H1 (cell line): Measurements from ENCODE around the gene PRPF6. TPM values are rescaled to one million over a fixed set of nuclear protein-coding genes. Genes with fewer than 3 reads are reported as not detected.

ENCODE experiments used
- ASH2L ChIP-seq: fragments of 200-600, 300-600 bp; sonication (generic); IDR thresholded peaks from one replicate; pipeline ENCODE4 v1.7.1; 2017; ENCODE audit warnings: low read length
- HDAC2 ChIP-seq, 2 experiments: fragments of 300-600 bp in 1 of 2; sonication (generic) in 1 of 2; IDR thresholded peaks; 2 replicates each; pipeline ENCODE4 v1.6.1; 2011 to 2012; ENCODE audit warnings: low read depth in 2 of 2, low read length in 2 of 2, mild to moderate bottlenecking in 2 of 2, moderate library complexity in 2 of 2, borderline replicate concordance in 1 of 2, inconsistent platforms in 1 of 2
- JUN ChIP-seq: IDR thresholded peaks from 2 replicates; pipeline ENCODE4 v1.6.1; 2011; ENCODE audit warnings: low read depth, mild to moderate bottlenecking, improper control_type of control experiment, low read length
- NANOG ChIP-seq: IDR thresholded peaks from 2 replicates; pipeline ENCODE4 v1.6.1; 2011; ENCODE audit warnings: low read length, low read depth, mild to moderate bottlenecking, inconsistent platforms; ENCODE audit not compliant: insufficient read depth, poor library complexity, severe bottlenecking
- SUZ12 ChIP-seq: fragments of 200-600 bp; sonication (generic); IDR thresholded peaks from 2 replicates; pipeline ENCODE4 v1.6.1; 2012; ENCODE audit warnings: mild to moderate bottlenecking, inconsistent platforms, low read length, moderate library complexity, mixed read lengths
- YY1 ChIP-seq: IDR thresholded peaks from 2 replicates; pipeline ENCODE4 v1.6.1; 2011; ENCODE audit warnings: low read depth, mild to moderate bottlenecking, low read length
- polyA plus RNA-seq, 7 experiments: library from polyadenylated mRNA; depleted of rRNA in 3 of 7; stranded (reverse) in 5 of 7; unstranded in 2 of 7; fragments of >200 nt in 5 of 7; fragments of 200-250 nt in 2 of 7; gene quantifications; 1 replicate in 5 of 7; 2 replicates in 1 of 7; 4 replicates in 1 of 7; pipeline versions ENCODE4 v1.2.1 to v1.2.3, GENCODE V29; 2011 to 2013; ENCODE audit warnings: missing spikeins in 2 of 7, mixed read lengths in 2 of 7
- total RNA-seq: library from RNA; stranded (reverse); fragmentation: NEBNext Ultra II Directional; extraction: Animal tissue kit (Norgen Biotek cat#: 25700); gene quantifications from 2 replicates; pipeline ENCODE4 v1.2.1, GENCODE V29; 2021
- TF ChIP-seq, protein P1 (sequence below): IDR thresholded peaks from 2 replicates; pipeline ENCODE4 v1.6.1; 2012; ENCODE audit warnings: inconsistent platforms

The PRPF6 gene
- total and polyA plus RNA-seq, 2 of the 8 experiments (the other 6 are each of a cell fraction or from before 2014, with no cell fraction given): 27.9 to 76.9 TPM

DNA sequence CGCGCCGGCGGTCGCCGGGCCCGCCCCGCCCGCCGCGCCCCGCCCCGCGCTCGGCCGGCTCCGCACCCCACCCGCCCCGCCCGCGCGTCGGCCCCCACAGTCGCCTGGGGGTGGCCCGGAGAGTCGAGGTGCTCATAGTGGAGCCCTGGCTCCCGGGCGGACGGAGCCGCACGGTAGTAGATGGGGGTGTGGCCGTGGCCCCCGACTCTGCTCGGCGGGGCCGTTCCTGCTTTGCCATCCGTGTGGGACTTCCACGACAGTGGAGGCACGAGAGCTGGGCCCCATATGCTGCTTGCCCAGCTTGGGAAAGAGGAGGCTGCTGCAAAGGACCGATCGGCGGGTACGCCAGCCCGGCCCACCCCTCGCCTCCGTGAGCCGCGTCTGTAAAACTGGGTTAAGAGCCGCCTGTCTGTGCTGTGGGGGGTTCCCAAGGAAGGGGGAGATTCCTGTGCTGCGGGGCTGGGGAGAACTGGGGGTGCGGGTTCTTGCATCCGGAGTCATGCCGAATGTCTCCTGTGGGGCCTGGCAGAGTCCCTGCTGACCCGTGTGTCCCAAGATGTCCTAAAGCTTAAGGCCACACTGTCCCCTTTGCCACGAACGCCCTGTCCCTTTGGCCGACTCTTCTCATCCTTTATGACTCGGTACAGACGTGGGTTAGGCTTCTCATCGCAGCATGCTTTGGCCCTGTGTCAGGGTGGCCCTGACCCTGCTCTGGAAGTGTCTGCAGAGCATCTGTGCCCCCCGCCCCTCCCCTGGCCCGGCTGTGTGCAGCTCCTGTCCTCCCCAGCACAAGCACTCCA, 99.3 kb downstream of the PRPF6 start, which contains the start of gene OPRL1 (continued):
- TF ChIP-seq, protein P1, sequence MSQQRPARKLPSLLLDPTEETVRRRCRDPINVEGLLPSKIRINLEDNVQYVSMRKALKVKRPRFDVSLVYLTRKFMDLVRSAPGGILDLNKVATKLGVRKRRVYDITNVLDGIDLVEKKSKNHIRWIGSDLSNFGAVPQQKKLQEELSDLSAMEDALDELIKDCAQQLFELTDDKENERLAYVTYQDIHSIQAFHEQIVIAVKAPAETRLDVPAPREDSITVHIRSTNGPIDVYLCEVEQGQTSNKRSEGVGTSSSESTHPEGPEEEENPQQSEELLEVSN: no peak
- no peak for TF ChIP-seq HDAC2 (IDR thresholded peaks at IDR 0.05; ENCODE audit: borderline replicate concordance in 1 of 2, low read depth in 2 of 2, low read length in 2 of 2)
- no peak for TF ChIP-seq NANOG
- no peak for TF ChIP-seq YY1
- TF ChIP-seq ASH2L: peak; percentile 2
- TF ChIP-seq SUZ12: no peak
- no peak for TF ChIP-seq JUN
- TF ChIP-seq, all 59 proteins: peak for 5
